ENCODE measurements around the gene DFFB.

DFFB gene

GRCh38 chr1:3819771-3820200, 37.5 kb upstream of the DFFB start:
- FAIRE-seq, result no peak
- TF ChIP-seq TAF1 (IDR thresholded peaks at IDR 0.05; ENCODE audit: borderline replicate concordance, low read depth, low read length), result no peak
- no peak for TF ChIP-seq POLR2A (IDR thresholded peaks at IDR 0.05; ENCODE audit: low read depth, low read length)
- TF ChIP-seq POLR2AphosphoS5 (IDR thresholded peaks at IDR 0.05; ENCODE audit: low read depth, low read length), result no peak
- no peak for DNase-seq (ENCODE audit: insufficient read length)

- no peak for FAIRE-seq
- TF ChIP-seq POLR2A (IDR thresholded peaks at IDR 0.05; ENCODE audit: low read depth, low read length), result no peak
- TF ChIP-seq TAF1 (IDR thresholded peaks at IDR 0.05; ENCODE audit: borderline replicate concordance, low read depth, low read length), result no peak
- TF ChIP-seq POLR2AphosphoS5 (IDR thresholded peaks at IDR 0.05; ENCODE audit: low read depth, low read length), result no peak
- no peak for DNase-seq (ENCODE audit: insufficient read length)
These were observed 37.0 kb upstream of the DFFB start for GRCh38 chr1:3820316-3820715.

- FAIRE-seq (no peak), DNase-seq (ENCODE audit: insufficient read length) (no peak)
- TF ChIP-seq TAF1 (IDR thresholded peaks at IDR 0.05; ENCODE audit: borderline replicate concordance, low read depth, low read length), result no peak
- TF ChIP-seq POLR2A (IDR thresholded peaks at IDR 0.05; ENCODE audit: low read depth, low read length), result no peak
- TF ChIP-seq POLR2AphosphoS5 (IDR thresholded peaks at IDR 0.05; ENCODE audit: low read depth, low read length), result no peak
These were observed 36.3 kb upstream of the DFFB start for GRCh38 chr1:3821004-3821403.

DNA sequence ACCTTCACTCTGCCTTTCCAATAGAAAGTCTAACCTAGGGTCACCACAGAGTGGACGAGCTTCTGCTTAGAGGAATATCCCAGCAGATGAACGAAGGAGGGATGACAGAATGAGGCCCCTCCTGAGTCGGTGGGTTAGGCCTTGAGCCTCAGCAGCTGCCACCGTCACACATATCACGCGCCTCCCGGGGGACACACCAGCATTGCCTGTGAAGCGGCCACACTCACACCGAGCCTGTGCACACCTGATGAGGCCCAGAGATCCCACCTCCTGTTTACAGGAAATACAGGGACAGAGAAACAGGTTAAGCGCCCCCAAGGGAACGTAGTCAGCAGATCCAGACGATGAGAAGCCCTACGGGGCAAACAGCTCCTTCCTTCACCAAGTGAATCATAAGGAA, 35.8 kb upstream of the DFFB start:
- FAIRE-seq, result no peak
- DNase-seq (ENCODE audit: insufficient read length), result no peak

DNA sequence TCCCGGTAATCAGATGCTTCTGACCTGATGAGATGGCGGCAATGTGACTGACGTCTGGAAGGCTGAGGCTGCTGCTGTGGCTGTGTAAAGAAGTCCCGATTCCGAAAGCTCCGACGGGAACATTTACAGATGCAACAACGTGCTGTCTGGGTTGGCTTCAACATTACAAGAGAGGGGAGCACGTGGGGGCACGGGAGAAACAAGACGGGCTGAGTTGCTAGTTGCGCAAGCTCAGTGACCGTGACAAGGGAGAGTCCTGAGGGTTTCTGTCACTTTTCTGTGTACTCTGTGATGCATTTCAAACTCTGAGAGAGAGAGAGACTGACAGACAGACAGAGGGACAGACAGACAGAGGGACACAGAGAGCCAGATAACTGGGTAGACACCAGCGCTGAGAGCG, 35.4 kb upstream of the DFFB start:
- TF ChIP-seq TAF1 (IDR thresholded peaks at IDR 0.05; ENCODE audit: borderline replicate concordance, low read depth, low read length) (no peak), POLR2A (IDR thresholded peaks at IDR 0.05; ENCODE audit: low read depth, low read length) (no peak), POLR2AphosphoS5 (IDR thresholded peaks at IDR 0.05; ENCODE audit: low read depth, low read length) (no peak)
- no peak for FAIRE-seq

More for the DNA sequence above, 35.8 kb upstream of the DFFB start:
- TF ChIP-seq POLR2A (IDR thresholded peaks at IDR 0.05; ENCODE audit: low read depth, low read length), result no peak
- no peak for TF ChIP-seq TAF1 (IDR thresholded peaks at IDR 0.05; ENCODE audit: borderline replicate concordance, low read depth, low read length)
- TF ChIP-seq POLR2AphosphoS5 (IDR thresholded peaks at IDR 0.05; ENCODE audit: low read depth, low read length), result no peak

DNA sequence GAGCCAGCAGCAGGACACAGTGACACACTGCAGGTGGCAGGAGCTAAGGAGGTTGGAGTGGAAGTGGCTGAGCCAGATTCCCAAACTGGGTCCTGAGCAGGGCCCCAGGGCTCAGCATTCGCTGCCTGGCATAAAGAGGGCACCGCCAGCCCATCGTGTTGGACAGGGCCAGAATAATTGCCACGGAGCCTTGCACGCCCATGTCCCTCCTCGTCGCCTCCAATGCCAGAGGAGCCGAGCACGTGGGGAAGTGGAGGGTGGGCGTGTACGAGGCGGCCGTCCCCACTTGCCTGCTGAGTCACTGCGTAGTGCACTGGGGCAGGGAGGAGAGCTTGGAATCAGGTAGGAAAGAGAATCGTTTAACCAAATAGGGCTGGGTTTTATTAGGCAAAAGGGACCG, 34.9 kb upstream of the DFFB start:
- TF ChIP-seq POLR2A (IDR thresholded peaks at IDR 0.05; ENCODE audit: low read depth, low read length) (no peak), POLR2AphosphoS5 (IDR thresholded peaks at IDR 0.05; ENCODE audit: low read depth, low read length) (no peak), TAF1 (IDR thresholded peaks at IDR 0.05; ENCODE audit: borderline replicate concordance, low read depth, low read length) (no peak)
- FAIRE-seq (no peak), DNase-seq (ENCODE audit: insufficient read length) (no peak)

More for the DNA sequence above, 35.4 kb upstream of the DFFB start:
- no peak for DNase-seq (ENCODE audit: insufficient read length)

DNA sequence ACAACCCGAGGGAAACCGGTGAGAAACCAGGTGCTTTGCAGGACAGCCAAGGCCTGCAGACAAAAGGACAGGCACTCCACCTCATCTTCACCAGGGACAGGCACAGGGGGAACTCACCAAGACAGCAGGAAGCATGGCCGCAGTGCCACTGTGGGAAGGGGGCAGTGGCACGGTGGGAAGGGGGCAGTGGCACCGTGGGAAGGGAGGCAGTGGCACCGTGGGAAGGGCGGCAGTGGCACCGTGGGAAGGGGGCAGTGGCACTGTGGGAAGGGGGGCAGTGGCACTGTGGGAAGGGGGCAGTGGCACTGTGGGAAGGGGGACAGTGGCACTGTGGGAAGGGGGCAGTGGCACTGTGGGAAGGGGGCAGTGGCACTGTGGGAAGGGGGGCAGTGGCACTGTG, 32.6 kb upstream of the DFFB start:
- TF ChIP-seq TAF1 (IDR thresholded peaks at IDR 0.05; ENCODE audit: borderline replicate concordance, low read depth, low read length) (no peak), POLR2A (IDR thresholded peaks at IDR 0.05; ENCODE audit: low read depth, low read length) (no peak), POLR2AphosphoS5 (IDR thresholded peaks at IDR 0.05; ENCODE audit: low read depth, low read length) (no peak)
- FAIRE-seq, result no peak

GRCh38 chr1:3825356-3825755, 31.9 kb upstream of the DFFB start:
- FAIRE-seq (no peak), DNase-seq (ENCODE audit: insufficient read length) (no peak)
- no peak for TF ChIP-seq POLR2AphosphoS5 (IDR thresholded peaks at IDR 0.05; ENCODE audit: low read depth, low read length)
- TF ChIP-seq TAF1 (IDR thresholded peaks at IDR 0.05; ENCODE audit: borderline replicate concordance, low read depth, low read length), result no peak
- no peak for TF ChIP-seq POLR2A (IDR thresholded peaks at IDR 0.05; ENCODE audit: low read depth, low read length)

More for the DNA sequence above, 32.6 kb upstream of the DFFB start:
- no peak for DNase-seq (ENCODE audit: insufficient read length)

DNA sequence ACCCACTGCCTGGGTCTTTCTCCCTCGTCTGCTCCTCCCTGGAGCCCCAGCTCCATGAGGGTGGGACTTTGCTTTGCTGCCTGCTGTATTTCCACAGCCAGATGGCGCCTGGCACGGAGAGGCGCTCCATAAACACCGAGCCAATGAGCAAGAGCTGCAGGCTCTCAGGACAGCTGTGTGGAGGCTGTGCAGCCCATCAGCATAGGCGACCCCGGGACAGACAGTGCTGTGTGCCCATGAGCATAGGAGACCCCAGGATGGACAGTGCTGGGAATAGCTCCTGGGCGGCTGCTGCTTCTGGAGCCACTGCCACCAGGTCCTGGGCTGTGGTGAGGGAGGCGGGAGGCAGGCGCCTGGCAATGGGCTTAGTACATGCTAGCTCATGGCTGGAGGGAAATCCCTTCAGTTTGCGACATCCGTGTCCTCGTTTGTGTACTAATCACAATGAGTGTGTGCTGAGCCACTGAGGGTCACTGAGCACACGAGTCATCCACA, 29.4 kb upstream of the DFFB start:
- TF ChIP-seq POLR2AphosphoS5 (IDR thresholded peaks at IDR 0.05; ENCODE audit: low read depth, low read length), result no peak
- TF ChIP-seq POLR2A (IDR thresholded peaks at IDR 0.05; ENCODE audit: low read depth, low read length), result no peak
- no peak for TF ChIP-seq TAF1 (IDR thresholded peaks at IDR 0.05; ENCODE audit: borderline replicate concordance, low read depth, low read length)
- no peak for DNase-seq (ENCODE audit: insufficient read length)
- no peak for FAIRE-seq

DNA sequence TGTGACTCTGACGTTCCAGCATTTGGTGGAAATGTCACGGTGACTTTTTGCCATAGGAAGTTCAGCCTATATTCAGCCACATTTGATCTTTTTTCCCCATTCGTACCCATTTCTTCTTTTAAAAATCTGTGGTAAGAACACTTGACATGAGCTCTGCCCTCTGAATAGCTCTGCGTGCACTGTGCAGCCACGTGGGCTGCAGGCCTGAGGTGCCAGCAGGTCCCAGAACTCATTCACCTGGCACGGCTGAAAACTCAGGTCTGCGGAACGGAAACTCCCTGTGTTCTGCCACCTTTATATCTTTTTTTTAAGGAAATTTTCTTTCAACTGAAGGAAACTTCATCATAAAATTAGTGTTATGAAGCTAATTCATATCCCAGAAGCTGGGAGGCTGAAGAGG, 28.9 kb upstream of the DFFB start:
- FAIRE-seq (no peak), DNase-seq (ENCODE audit: insufficient read length) (no peak)
- TF ChIP-seq POLR2A (IDR thresholded peaks at IDR 0.05; ENCODE audit: low read depth, low read length) (no peak), TAF1 (IDR thresholded peaks at IDR 0.05; ENCODE audit: borderline replicate concordance, low read depth, low read length) (no peak), POLR2AphosphoS5 (IDR thresholded peaks at IDR 0.05; ENCODE audit: low read depth, low read length) (no peak)

DNA sequence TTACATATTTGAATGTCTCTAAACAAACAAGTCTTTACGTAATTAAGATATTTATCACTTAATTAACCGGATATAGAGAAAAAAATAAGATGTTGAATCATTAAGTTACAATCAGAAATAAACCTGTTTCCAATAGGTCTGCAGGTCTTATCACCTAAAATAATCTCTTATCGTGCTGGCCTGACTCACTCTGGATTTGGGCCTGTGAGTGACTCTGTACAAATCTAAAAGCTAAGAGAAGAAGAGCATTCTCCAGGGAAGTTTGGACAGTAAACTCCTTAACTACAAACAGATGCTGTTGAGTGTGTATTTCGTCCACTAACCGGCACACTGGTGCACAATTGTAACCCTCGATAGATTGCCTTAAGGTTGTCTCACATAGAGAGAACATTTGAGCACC, 25.6 kb upstream of the DFFB start:
- DNase-seq (ENCODE audit: insufficient read length) (no peak), FAIRE-seq (no peak)
- no peak for TF ChIP-seq POLR2A (IDR thresholded peaks at IDR 0.05; ENCODE audit: low read depth, low read length)
- no peak for TF ChIP-seq POLR2AphosphoS5 (IDR thresholded peaks at IDR 0.05; ENCODE audit: low read depth, low read length)

- TF ChIP-seq POLR2AphosphoS5 (IDR thresholded peaks at IDR 0.05; ENCODE audit: low read depth, low read length), result no peak
- no peak for TF ChIP-seq TAF1 (IDR thresholded peaks at IDR 0.05; ENCODE audit: borderline replicate concordance, low read depth, low read length)
- no peak for TF ChIP-seq POLR2A (IDR thresholded peaks at IDR 0.05; ENCODE audit: low read depth, low read length)
- no peak for FAIRE-seq
- DNase-seq (ENCODE audit: insufficient read length), result no peak
These were observed 22.6 kb upstream of the DFFB start for GRCh38 chr1:3834701-3835100.

GRCh38 chr1:3836421-3836820, 20.9 kb upstream of the DFFB start:
- FAIRE-seq (no peak), DNase-seq (ENCODE audit: insufficient read length) (no peak)
- no peak for TF ChIP-seq POLR2AphosphoS5 (IDR thresholded peaks at IDR 0.05; ENCODE audit: low read depth, low read length)
- TF ChIP-seq POLR2A (IDR thresholded peaks at IDR 0.05; ENCODE audit: low read depth, low read length), result no peak
- no peak for TF ChIP-seq TAF1 (IDR thresholded peaks at IDR 0.05; ENCODE audit: borderline replicate concordance, low read depth, low read length)
